ENCODE results near the gene PRDM1.
A peak's percentile ranks its signal among the peaks of the same experiment; 100 is the strongest.
"Not testable (repeated sequence)": the region's sequence is repeated elsewhere in the genome, so short reads cannot be mapped to it uniquely, and the experiment has no call there.

Gene PRDM1

DNA sequence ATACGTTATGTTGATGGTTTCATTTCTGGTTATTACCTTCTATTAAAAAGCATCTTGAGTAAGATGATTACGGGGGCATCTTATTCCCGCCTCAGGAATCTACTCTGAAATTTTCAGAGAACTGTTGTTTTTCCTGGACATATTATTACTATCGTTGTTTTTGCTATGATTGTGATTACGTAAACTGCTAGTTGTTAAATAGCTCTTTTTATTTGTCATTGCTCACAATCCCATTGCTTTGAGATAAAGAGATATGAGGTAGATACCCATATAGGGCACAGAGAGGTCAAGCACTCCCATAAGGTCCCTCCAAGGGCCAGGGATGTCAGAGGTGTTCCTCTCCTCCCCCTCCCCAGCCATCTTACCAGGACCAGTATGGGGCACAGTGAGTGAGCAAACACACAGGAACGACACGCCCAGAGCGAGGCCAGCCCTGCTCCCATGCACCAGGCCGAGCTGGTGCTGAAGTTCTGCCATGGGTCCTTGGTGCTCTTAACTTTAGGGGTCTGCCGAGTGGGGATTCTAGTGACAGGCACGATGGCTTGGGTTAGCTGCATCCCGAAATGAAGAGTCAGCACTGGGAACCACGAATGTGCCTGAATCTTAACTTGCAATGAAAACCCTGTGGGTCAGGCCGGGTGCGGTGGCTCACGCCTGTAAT lies 49.9 kb downstream of the PRDM1 start:
- DNase-seq (ENCODE audit: low read depth in 2 of 3, low spot score in 1 of 3), result no peak

DNA sequence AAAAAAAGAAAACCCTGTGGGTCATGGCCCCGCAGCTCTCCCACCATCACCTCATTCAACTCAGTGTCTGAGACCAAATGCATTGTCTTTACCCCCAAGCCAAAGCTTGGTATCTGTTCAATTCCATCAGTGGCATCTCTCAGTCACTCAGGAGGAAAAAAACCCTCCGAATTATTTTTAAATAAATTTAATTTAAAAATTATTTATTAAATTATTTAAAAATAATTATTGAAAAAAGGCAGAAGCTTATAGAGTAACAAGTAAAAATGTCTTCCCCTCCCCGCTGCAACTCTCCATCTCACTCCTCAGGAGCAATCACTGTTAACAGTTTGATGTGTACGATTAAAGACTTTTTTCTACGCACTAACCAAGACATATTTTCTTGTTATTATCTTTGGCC lies 50.7 kb downstream of the PRDM1 start:
- DNase-seq (ENCODE audit: low read depth in 2 of 3, low spot score in 1 of 3), result no peak

DNA sequence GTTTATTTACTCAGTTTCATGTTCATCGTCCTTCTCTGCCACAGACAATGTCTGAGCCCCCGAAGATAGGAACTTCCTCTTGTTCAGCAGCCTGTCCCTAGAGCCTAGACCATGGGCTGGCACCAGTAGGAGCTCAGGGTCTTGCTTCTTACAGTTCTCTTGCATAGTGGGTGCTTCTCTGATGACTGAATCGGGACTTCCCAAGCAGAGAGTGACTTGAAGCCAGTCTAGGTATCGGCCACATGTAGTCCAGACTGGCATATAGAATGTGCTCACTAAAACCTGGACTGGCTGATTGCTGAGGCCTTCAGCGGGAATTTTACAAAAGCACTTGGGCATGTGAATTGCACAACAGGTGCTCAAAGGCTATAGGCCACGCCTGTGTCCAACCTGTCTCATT lies 52.0 kb downstream of the PRDM1 start:
- DNase-seq (ENCODE audit: low read depth in 2 of 3, low spot score in 1 of 3), result no peak

DNA sequence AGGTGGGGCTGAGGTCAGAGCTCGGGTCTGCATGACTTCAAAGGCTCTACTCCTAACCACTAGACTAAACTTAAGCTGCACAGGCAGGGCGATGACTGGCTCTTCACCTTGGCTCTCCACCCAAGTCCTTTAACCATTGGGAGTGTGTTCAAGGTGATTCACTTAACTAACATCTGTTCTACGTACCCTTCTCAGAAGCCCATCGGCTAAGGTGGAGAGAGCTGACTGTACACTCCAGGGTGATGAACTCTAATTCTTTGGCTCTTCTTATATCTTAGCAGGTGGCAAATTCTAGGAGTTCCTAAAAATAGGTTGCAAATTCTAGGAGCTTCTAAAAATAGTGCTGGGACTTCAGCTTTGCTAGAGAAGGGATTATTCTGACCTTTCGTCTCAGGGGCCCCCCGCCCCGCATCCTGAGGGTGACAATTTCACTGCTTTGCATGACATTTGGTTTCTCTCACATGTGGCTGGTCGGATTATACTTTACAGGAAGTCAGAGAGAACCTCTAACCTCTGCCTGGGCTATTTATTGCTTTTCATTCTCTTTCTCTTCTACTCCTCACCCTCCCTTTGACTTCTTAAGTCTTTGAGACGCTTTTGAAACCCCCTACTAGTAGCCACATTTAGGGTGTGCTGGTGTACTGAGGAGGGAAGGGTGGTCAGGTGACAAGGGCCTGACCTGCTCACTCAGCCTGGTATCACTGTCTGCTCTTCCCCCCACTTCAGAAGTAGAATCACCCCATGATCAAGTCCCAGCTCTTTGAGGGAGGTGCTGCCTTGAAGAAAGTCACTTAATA lies 55.5 kb downstream of the PRDM1 start:
- DNase-seq (ENCODE audit: low read depth in 2 of 3, low spot score in 1 of 3), result peak in 2 of 3 donors; percentile 28 to 42

DNA sequence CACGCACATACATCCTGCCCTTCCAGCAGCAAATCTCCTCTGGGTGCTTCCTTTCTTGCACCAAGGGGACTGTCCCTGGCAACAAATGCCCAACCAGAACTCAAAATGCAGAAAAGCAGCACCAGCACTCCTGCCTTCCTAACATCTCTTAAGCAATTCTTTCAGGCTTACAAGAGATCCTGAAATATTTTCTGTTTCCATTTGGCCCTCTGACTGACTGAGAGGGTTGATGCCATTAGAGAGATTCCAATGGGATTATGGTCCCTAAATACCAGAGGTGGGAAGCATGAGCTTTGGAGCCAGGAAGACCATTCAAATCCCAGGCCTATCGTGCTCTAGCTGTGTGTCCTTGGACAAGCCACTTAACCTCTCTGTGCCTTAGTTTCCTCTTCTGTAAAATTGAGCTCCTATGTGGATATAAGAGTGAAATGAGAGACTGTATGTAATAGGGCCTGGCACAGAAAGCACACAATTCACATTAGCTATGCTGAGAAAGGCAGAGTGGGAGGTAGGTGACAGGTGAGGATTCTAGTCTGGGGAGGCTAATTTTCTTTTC lies 56.8 kb downstream of the PRDM1 start:
- no peak for DNase-seq (ENCODE audit: low read depth in 2 of 3, low spot score in 1 of 3)

DNA sequence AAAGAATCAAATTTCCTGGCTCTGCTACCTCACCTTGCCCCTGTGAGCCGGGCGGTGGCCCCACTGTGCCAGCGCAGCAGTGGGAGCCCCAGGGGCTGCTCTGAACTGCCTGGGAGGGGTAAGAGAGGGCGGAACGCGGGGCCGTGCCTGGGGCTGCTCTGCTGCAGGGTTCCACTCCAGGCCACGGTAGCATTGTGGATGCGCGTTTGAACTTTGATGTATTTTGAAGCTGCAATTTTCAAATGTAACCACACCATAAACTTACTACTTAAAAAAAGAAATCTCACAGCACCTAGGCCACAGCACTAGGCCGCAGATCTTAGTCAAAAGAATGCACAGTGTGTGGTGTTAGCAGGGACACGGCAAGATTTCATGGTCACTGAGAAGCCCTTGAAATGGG lies 57.5 kb downstream of the PRDM1 start:
- no peak for DNase-seq (ENCODE audit: low read depth in 2 of 3, low spot score in 1 of 3)

DNA sequence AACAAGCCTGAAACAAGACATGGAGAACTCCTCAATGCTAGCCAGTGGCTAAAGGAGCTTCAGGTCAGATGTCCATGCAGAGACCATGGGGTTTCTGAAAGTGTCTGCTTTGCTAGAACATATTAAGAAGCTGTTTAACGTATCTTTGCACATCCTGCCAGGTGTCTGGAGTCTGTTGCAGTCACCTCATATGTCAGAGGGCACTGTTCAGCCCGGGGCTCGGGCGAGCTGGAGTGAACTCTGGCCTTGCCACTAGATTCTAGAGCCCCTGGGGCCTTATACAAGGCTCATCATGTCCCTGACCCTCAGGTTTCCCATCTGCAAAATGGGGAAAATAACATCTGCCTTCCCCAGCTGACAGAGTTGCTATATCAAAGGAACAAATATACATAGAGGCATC lies 59.0 kb downstream of the PRDM1 start:
- DNase-seq (ENCODE audit: low read depth in 2 of 3, low spot score in 1 of 3), result no peak

DNA sequence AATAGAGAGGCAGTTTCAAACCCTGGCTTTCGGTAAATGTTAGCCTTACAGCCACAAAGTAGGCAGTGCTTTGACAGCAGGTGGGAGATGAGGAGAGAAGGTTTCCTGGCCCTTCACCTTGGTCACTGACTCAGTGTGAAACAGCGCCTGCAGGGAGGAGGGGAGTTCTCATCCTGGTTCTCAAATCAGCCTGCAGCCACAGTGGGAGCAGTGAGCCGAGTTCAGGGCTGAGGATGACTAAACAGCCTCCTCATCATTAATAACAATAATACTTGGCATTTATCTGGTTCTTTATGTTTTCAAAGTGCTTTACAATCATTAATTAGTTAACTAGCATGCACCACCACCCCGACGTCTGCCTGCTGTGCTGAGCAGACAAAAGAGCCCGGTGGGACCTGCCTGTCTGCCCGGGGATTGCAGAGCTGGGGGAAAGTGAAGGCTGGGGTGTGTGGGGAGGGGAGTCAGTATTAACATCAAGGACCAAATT lies 59.6 kb downstream of the PRDM1 start:
- DNase-seq (ENCODE audit: low read depth in 2 of 3, low spot score in 1 of 3), result no peak

DNA sequence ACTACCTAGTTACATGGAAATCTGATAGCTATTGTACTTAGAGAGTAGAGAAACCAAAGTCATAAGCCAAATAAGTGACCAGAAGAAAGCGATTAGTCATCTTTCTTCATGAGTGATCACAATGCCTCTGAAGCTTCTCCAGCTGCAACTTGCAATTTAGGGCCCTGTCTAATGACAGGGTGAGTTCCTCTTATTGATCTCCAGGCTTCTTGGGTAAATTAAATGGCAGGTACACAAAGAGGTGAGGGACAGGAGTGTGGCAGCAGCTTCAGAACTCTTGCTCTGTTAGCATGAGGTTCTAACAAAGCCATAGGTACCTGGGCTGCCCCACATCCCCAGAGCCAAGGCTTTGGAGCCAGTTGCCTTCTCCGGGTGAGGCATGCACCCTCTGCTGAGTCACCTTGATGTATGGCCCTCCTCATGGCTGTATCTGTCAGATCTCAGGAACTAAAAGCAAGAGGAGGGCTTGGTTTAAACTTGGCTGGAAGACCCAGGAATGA lies 60.8 kb downstream of the PRDM1 start:
- DNase-seq (ENCODE audit: low read depth in 2 of 3, low spot score in 1 of 3), result no peak

DNA sequence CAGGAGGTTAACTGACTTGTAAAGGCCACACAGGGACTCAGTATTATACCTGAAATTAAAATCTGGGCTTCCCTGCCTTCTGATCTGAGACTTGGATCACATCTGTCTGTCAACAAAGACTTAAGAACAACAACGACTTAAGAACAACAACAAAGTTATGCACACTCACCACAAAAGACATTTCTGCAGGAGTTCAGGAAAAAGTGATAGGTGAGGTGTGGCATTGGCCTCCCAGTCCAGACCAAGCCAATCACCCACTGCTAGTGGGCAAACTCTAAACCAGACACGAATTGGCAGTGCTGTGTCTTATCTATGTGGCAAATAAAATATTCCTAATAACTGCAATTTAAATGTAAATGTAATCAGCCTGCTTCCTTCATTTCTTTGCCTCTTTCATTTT lies 61.3 kb downstream of the PRDM1 start:
- no peak for DNase-seq (ENCODE audit: low read depth in 2 of 3, low spot score in 1 of 3)

DNA sequence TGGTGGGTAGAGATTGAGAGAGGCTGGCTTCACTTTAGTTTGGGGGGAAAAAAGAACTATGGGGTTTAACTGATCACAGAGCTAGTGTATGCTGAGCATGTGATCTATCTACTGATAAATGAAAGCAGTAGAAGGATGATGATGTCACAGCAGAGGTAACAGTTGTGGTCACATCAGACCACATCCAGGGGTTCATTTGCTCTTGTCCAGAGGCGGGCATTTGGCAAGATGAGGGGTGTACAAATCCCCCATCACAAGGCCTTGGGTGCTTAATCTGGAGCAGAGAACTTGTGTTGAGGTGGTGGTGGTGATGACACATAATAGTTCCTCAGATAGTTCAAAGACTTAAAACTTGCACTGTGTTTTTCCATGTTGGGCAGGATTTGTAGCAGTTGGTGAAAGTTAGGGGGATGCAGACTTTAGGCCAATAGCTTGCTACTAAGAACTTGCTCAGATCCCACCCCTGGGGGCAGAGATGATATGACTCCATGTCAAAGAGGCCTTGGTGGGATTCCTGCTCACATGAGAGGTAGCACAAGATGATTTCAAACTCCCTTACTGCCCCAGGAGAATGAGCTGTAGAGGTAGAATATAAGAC lies 63.4 kb downstream of the PRDM1 start:
- no peak for DNase-seq (ENCODE audit: low read depth in 2 of 3, low spot score in 1 of 3)

DNA sequence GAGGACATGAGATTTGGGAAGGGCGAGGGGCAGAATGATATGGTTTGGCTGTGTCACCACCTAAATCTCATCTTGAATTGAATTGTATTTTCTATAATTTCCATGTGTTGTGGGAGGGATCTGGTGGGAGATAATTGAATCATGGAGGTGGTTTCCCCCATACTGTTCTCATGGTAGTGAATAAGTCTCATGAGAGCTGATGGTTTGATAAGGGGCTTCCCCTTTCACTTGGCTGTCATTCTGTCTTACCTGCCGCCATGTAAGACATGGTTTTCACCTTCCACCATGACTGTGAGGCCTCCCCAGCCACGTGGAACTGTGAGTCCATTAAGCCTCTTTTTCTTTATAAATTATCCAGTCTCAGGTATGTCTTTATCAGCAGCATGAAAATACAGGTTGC lies 66.3 kb downstream of the PRDM1 start:
- not testable (repeated sequence) for DNase-seq (ENCODE audit: low read depth in 2 of 3, low spot score in 1 of 3)

DNA sequence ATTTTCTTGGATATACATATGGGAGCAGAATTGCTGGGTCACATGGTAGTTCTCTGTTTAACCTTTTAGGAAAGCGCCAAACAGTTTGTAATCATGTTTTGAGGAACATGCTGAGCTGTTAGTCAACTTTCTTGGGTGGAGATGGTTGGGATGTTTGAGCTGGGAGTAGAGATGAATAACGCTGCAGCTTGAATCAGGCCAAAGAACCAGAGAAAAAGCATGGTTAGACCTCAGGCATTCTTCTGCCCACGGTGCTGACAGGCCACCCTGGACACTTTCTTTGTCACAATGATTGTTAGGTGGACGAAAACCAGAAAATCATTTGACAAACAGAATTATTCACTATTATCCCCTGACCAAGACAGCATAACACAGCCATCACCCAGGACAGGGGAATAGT lies 66.8 kb downstream of the PRDM1 start:
- no peak for DNase-seq (ENCODE audit: low read depth in 2 of 3, low spot score in 1 of 3)

DNA sequence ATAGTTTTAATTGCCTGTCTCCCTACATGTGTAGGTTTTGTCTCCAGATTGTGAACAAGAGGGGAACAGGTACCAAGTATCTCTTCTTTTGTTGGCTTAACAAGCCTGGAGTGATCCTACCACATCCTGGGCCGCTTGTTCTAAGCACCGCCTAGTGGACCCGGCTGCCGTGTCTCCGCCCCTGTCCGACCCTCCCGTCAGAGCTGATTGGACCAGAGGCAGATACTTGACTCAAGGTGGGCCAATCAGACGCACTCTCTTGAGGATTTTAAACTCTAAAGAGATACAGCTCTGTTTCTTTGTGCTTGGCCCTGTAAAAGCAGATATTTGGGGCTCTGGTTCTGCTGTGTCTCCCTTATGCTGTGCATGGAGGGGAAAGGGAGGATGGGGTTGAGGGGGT lies 68.2 kb downstream of the PRDM1 start:
- DNase-seq (ENCODE audit: low read depth in 2 of 3, low spot score in 1 of 3), result no peak

DNA sequence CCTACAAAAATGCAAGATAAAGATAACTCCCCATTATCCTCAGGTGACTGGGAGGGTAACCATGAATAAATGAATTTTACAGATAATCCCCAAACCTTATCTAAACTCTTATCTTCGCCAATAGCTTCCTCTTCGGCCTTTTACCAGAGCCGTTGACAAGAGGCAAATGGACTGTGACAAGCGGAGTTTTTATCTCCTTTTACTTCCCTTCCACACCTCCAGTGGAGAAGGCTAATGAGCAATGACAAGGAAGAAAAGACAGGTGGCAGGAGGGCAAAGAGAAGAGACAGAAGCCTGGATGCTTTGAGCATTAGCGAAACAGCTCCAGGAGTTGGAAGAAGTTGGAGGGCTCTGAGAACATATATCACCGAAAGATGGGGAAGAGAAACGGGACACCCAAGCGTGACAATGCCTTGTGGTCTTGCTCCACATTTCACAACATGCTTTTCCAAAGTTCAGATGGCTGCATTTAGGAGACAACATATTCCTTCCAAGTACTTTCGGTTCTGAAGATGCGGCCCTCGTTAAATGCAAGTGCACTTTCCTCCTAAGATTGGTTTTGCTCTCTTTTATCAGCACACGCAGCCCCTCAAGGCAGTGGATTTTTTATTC lies 69.2 kb downstream of the PRDM1 start:
- DNase-seq (ENCODE audit: low read depth in 2 of 3, low spot score in 1 of 3), result no peak

DNA sequence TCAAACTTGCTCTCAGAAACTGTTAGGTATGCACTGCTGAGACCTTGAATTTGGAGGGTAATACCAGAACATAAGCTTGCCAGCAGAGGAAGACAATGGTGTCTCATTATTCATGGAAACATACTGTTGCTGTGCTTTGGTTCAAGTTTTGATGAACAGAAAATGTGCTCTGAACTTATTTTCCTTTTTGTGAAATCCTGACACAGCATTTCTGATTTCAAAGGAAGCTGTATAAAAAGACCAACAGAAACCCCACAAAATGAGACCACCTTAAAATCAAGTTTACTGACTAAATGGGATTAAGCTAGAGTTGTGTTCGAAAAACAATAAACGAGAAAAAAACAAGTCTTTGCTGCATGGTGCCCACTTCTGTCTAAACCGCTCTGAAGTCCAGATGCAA lies 70.3 kb downstream of the PRDM1 start:
- DNase-seq (ENCODE audit: low read depth in 2 of 3, low spot score in 1 of 3), result no peak

DNA sequence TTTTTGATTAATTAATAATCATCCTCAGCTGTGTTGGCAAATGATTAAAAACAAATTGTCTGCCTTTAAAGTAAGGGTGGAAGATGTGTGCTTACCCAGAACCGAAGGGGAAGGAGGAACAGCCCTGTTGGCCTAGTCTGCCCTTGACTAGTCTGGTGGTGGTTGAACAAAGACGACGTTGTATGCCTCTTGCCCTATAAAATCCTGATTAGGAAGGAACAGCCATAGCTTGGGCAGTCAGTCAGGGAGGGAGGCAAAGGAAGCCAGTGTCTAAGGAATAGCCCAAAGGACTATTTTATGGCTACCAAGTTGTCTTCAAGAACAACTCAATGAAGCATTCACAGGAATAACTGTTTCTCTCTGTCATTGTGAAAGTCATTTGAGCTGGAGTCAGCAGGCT lies 70.7 kb downstream of the PRDM1 start:
- DNase-seq (ENCODE audit: low read depth in 2 of 3, low spot score in 1 of 3), result no peak

DNA sequence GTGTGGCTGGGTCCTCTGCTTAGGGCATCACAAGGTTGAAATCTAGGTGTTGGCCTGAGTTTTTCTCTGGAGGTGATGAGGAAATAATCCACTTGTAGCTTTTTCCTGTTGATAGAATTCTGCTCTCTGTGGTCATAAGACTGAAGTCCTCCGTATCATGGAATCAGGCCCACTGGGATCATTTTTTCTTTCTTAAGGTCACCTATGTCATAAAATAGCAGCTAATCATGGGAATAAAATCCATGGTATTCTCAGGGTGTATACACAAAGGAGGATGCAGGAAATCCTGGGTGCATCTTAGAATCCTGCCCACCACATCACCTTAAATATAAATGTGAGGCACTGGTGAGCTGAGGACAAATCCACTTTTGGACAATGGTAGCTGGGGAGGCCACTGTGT lies 72.7 kb downstream of the PRDM1 start:
- no peak for DNase-seq (ENCODE audit: low read depth in 2 of 3, low spot score in 1 of 3)

Measured in stimulated activated CD4-positive, alpha-beta T cell treated with anti-CD3 and anti-CD28 coated beads, Interleukin-12 subunit alpha, Interleukin-12 subunit beta, amount 100 ng/mL, for 48 hours (primary cell).